Endothelial cell of umbilical vein (primary cell): Measurements from ENCODE around the gene ACSL6.

Experiments
- CTCF ChIP-seq, 2 donors: IDR thresholded peaks; 1 replicate in 1 of 2; 2 replicates in 1 of 2; pipeline ENCODE4 v1.5.1; 2011; ENCODE audit warnings: low read length in 2 of 2, mild to moderate bottlenecking in 2 of 2, moderate library complexity in 2 of 2, control low read depth in 1 of 2, inconsistent platforms in 1 of 2, low read depth in 1 of 2; ENCODE audit not compliant: insufficient read depth in 1 of 2; ENCODE audit errors: extremely low read depth in 1 of 2
- GATA2 ChIP-seq: IDR thresholded peaks from 2 replicates; pipeline ENCODE4 v1.7.0; 2011; ENCODE audit warnings: low read depth, mild to moderate bottlenecking, moderate library complexity, mixed read lengths, low read length; ENCODE audit not compliant: insufficient read length, insufficient read depth
- MAX ChIP-seq: IDR thresholded peaks from 2 replicates; pipeline ENCODE4 v1.6.1; 2011; ENCODE audit not compliant: insufficient read depth, insufficient read length
- MYC ChIP-seq: IDR thresholded peaks from one replicate; pipeline ENCODE4 v1.6.1; 2011; ENCODE audit warnings: mild to moderate bottlenecking, low read depth, low read length
- POLR2A ChIP-seq: IDR thresholded peaks from 2 replicates; pipeline ENCODE4 v1.6.1; 2012; ENCODE audit warnings: low read depth, mild to moderate bottlenecking, control low read depth, low read length
- POLR2AphosphoS5 ChIP-seq: IDR thresholded peaks from 2 replicates; pipeline ENCODE4 v1.6.1; 2012; ENCODE audit warnings: low read depth, mild to moderate bottlenecking, control low read depth, low read length, moderate library complexity; ENCODE audit not compliant: insufficient read depth

DNA sequence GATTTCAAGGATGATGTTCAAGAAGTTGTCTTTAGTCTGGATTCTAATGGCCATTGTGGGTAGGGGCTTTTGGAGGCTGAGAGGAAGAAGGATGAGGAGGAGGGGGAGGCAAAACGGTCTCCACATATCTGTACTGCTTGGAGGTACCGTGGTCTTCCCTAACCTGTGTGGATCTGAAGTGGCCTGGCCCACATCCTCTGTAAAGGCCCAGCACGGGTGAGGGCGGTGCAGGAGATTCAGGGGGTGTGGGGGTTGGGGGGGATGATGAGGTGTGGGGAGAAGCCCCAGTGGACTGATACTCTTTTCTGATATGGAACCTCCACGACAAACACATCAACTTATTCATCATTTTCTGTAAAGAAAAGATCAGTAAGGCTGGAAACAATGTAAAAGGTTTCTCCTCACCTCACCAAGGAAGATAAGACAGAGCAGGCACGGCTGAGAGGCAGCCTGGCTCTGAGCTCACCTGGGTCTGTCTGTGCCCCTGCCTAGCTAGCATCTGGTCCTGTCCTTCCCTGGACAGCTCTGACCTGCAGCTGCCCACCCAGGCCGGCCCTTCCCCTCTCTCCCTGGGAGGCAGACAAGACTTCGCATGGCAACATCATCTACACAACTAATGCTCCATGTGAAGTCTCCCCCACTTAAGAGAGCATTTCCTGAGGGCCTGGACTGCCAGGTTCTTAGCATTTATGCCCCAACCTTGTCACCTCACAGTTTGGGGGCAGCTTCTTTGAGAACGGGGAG, 43.4 kb upstream of the ACSL6 start:
- TF ChIP-seq CTCF (IDR thresholded peaks at IDR 0.05; ENCODE audit: extremely low read depth in 1 of 2, insufficient read depth in 1 of 2, low read depth in 1 of 2, low read length in 2 of 2) = no peak
- TF ChIP-seq POLR2A = no peak
- no peak for TF ChIP-seq MYC
- no peak for TF ChIP-seq MAX
- TF ChIP-seq POLR2AphosphoS5 = no peak
- no peak for TF ChIP-seq GATA2
